ENCODE results near the gene ZNF593. TPM values are rescaled to one million over a fixed set of nuclear protein-coding genes. Genes with fewer than 3 reads are reported as not detected.

Gene ZNF593
- total and polyA plus RNA-seq, 8 donors = 10.6 to 138 (median 74.1) TPM; not detected in 1

GRCh38 chr1:26153966-26154532 is 15.7 kb upstream of the ZNF593 start:
- no peak for DNase-seq
- no peaks in the 10 kb centered on the region for H3K36me3 ChIP-seq
- TF ChIP-seq CTCF (IDR thresholded peaks at IDR 0.05) (no peak), POLR2A (IDR thresholded peaks at IDR 0.05) (no peak), EP300 (IDR thresholded peaks at IDR 0.05) (no peak), POLR2AphosphoS5 (IDR thresholded peaks at IDR 0.05) (no peak)
- H3K4me1 ChIP-seq = no peaks in the 10 kb centered on the region
- intact Hi-C loops (cut with DNase I; ENCODE audit: low total_unique reads) = no loop called here
- H3K4me3 ChIP-seq = no peak overlapping the region
- WGBS, 5 donors = 41 to 53% (median 48%) methylated on average over 5 of the region's 5 CpGs
- H3K27me3 ChIP-seq = peaks cover 0 to 57% (median 21%) of the 10 kb centered on the region in 3 donors
- no peak overlapping the region for H3K27ac ChIP-seq
- H3K9me3 ChIP-seq = no peaks in the 10 kb centered on the region

GRCh38 chr1:26154750-26155149 is 15.0 kb upstream of the ZNF593 start:
- TF ChIP-seq CTCF (IDR thresholded peaks at IDR 0.05) (no peak), POLR2A (IDR thresholded peaks at IDR 0.05) (no peak), POLR2AphosphoS5 (IDR thresholded peaks at IDR 0.05) (no peak), EP300 (IDR thresholded peaks at IDR 0.05) (no peak)
- WGBS, 5 donors = 25 to 37% (median 29%) methylated on average over 9 of the region's 9 CpGs
- H3K27me3 ChIP-seq = peaks cover 0 to 63% (median 21%) of the 10 kb centered on the region in 3 donors
- H3K27ac ChIP-seq = peak overlapping the region in 3 of 5 donors; percentile 4 to 52 (median 25)
- H3K36me3 ChIP-seq = no peaks in the 10 kb centered on the region
- DNase-seq = peak in 1 of 2 donors; percentile 32
- intact Hi-C loops (cut with DNase I; ENCODE audit: low total_unique reads) = no loop called here
- H3K4me3 ChIP-seq = no peak overlapping the region
- H3K9me3 ChIP-seq = no peaks in the 10 kb centered on the region
- H3K4me1 ChIP-seq = no peaks in the 10 kb centered on the region

DNA sequence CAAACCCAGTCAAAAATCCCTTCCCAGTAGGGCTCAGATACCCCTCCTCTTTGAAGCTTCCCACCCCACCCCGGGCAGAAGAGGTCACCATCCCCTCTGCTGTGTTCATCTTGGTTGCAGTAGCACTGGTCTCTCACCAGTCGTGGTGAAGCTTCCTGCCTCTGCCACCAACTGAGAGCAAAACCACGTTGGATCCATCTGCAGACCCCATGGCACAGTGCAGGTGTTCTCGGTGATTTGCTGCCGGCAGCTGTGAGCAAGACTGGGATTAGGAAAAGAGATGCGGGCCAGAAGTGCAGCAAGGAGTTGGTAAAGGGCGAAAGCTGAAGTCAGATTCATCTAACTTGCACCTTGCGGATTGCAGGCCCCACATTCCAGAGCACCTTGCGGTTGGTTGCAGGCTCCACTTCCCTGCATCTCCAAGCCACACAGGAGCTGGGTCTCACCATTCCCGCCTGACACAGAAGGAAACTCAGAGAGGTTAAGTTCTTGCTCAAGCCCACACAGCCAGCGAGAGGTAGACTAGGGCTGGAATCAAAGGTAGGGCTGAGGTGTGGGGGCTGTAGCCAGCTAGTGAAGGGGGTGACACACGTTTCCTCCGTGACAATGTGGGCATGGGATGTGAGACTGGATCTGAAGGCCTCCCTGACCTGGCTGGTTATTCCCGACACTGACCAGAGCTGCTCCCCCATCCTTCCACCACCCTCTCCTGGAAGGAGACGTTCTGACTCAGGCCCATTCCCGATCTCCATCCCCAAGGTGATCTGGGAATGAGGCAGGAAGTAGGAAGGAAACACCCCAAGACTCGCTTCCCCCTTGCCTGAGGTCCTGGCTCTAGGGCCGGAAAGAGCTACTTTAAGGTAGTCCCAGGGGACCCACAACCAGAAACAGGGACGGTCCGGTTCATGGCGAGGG is 14.1 kb upstream of the ZNF593 start:
- no peaks in the 10 kb centered on the region for H3K9me3 ChIP-seq
- intact Hi-C loops (cut with DNase I; ENCODE audit: low total_unique reads) = no loop called here
- peaks cover 0 to 5% (median under 1%) of the 10 kb centered on the region in 4 donors for H3K4me1 ChIP-seq
- peak overlapping the region in 1 of 4 donors; percentile 11 for H3K4me3 ChIP-seq
- 59 to 74% (median 67%) methylated on average over 18 to 21 of the region's 21 CpGs for WGBS, 5 donors
- peak overlapping the region in 4 of 5 donors; percentile 41 to 61 (median 52) for H3K27ac ChIP-seq
- H3K36me3 ChIP-seq = no peaks in the 10 kb centered on the region
- peak; percentile 44 for TF ChIP-seq EP300 (IDR thresholded peaks at IDR 0.05)
- no peak for TF ChIP-seq CTCF (IDR thresholded peaks at IDR 0.05)
- peak in 2 of 3 donors; percentile 17 to 34 for TF ChIP-seq POLR2AphosphoS5 (IDR thresholded peaks at IDR 0.05)
- no peak for DNase-seq
- H3K27me3 ChIP-seq = peaks cover 0 to 64% (median 25%) of the 10 kb centered on the region in 3 donors

- Histone ChIP-seq H3K27ac (peak overlapping the region; percentile 7 to 61 (median 50)), H3K27me3 (peaks cover 0 to 69% (median 33%) of the 10 kb centered on the region in 3 donors), H3K4me3 (peak overlapping the region in 2 of 4 donors; percentile 6 to 11), H3K4me1 (peaks cover 4 to 13% (median 9%) of the 10 kb centered on the region in 4 donors), H3K9me3 (no peaks in the 10 kb centered on the region), H3K36me3 (no peaks in the 10 kb centered on the region)
- TF ChIP-seq CTCF (IDR thresholded peaks at IDR 0.05) (no peak), EP300 (IDR thresholded peaks at IDR 0.05) (no peak), POLR2AphosphoS5 (IDR thresholded peaks at IDR 0.05) (no peak)
- WGBS, 5 donors = 18 to 52% (median 34%) methylated on average over 7 to 12 of the region's 12 CpGs
- intact Hi-C loops (cut with DNase I; ENCODE audit: low total_unique reads) = no loop called here
- peak in 1 of 2 donors; percentile 55 for DNase-seq
Observed at GRCh38 chr1:26156285-26157038, 13.2 kb upstream of the ZNF593 start.

Data from stomach (tissue), 9 donors.